IPS-20b (cell line): ENCODE measurements around the gene SPG7.

Source experiments
- H3K27ac ChIP-seq: one replicate; pipeline ENCODE4 v1.5.1; 2013; ENCODE audit warnings: low read length
- H3K27me3 ChIP-seq: 2 replicates; pipeline ENCODE4 v1.6.1; 2013; ENCODE audit warnings: mild to moderate bottlenecking, low read length, inconsistent platforms; ENCODE audit not compliant: insufficient read depth
- H3K36me3 ChIP-seq: 2 replicates; pipeline ENCODE4 v1.6.1; 2013; ENCODE audit warnings: low read depth, mild to moderate bottlenecking, inconsistent platforms, low read length, moderate library complexity; ENCODE audit not compliant: insufficient read depth
- H3K4me1 ChIP-seq: 2 replicates; pipeline ENCODE4 v1.6.1; 2013; ENCODE audit warnings: mild to moderate bottlenecking, control low read depth, inconsistent platforms, low read length, moderate library complexity; ENCODE audit not compliant: insufficient read depth
- H3K4me3 ChIP-seq: 2 replicates; pipeline ENCODE4 v1.5.1; 2013; ENCODE audit warnings: mild to moderate bottlenecking, low read length, inconsistent platforms
- H3K9ac ChIP-seq: 2 replicates; pipeline ENCODE4 v1.6.1; 2013; ENCODE audit warnings: low read depth, mild to moderate bottlenecking, inconsistent platforms, low read length, moderate library complexity
- H3K9me3 ChIP-seq: 2 replicates; pipeline ENCODE4 v1.6.1; 2013; ENCODE audit warnings: mild to moderate bottlenecking, low read depth, low read length, inconsistent platforms; ENCODE audit not compliant: insufficient read depth

SPG7 gene

DNA sequence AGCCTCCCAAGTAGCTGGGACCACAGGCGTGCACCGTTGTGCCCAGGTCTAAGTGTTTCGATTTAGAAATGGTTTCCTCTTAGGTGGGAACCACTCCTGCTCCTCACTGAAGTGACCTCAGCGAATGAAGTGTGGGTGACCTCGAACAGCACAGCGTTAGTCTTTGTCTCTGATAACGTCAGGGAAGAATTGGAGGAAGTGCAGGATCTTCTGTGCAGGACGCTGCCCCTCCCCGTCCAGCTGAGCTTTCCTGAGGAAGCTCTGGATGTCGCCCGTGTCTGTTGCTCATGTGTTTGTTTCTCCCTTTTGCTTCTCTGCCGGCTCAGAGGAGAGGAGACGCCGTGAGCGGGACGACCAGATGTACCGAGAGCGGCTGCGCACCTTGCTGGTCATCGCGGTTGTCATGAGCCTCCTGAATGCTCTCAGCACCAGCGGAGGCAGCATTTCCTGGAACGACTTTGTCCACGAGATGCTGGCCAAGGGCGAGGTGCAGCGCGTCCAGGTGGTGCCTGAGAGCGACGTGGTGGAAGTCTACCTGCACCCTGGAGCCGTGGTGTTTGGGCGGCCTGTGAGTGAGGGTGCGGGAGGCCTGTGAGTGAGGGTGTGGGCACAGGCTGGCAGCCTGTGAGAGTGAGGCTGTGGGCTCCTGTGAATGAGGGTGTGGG lies 15.6 kb downstream of the SPG7 start:
- H3K36me3 ChIP-seq, result peaks cover 86% of the 10 kb centered on the region
- H3K27me3 ChIP-seq, result no peaks in the 10 kb centered on the region
- H3K4me3 ChIP-seq, result no peak overlapping the region
- no peak overlapping the region for H3K27ac ChIP-seq
- no peaks in the 10 kb centered on the region for H3K4me1 ChIP-seq
- no peaks in the 10 kb centered on the region for H3K9me3 ChIP-seq
- no peak overlapping the region for H3K9ac ChIP-seq

DNA sequence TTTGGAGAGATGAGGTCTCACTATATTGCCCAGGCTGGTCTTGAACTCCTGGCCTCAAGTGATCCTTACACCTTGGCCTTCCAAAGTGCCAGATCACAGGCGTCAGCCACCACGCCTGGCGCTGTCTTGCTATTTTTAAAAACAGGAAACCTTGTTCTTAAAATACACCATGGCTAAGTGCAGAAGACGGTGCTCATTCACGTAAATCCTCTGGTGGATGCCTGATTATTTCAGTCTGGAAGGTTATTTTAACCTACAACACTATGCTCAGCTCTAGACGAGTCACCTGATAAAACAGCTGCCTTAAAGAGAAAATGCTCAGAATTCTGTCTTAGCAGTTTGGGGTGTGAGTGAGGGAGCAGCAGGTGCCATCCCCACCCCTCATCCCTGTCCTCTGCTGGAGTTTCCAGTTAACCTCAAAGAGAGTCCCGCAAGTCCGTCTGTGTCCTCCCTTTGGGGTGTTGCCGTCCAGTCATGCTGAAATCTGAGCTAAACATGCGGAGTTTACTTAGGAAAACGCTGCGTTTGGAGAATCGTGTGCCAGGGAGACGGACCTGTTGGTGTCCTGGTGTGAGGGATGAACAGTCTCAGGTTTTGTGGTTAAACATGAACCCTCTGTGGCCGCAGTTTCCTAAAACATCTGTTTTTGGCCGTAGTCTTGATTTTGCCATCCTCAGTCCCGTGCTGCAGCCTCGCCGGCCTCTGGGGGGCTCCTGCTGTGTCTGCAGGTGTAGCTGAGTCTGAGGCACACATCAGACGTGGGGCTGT lies 17.1 kb downstream of the SPG7 start:
- Histone ChIP-seq H3K36me3 (peaks cover 91% of the 10 kb centered on the region), H3K27me3 (no peaks in the 10 kb centered on the region), H3K4me1 (no peaks in the 10 kb centered on the region), H3K27ac (no peak overlapping the region), H3K9me3 (no peaks in the 10 kb centered on the region), H3K4me3 (no peak overlapping the region), H3K9ac (no peak overlapping the region)

DNA sequence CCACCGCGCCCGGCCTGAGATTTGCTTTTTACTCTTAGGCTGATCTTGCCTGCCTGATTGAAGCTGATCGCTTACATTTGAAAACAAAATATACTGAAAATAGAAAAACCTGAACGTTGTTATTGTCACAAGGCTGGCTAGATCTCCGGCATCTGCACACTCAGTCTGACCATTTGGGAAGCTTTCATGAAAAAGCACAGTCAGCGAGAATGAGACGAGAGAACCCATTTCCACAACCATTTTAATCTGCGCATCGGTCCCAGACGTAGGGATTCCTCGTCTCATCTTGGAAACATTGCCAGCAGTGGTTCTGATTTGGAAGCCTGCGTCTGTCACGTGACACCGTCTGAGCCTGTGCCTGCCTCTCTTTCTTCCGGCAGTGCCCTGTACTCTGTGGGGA lies 20.9 kb downstream of the SPG7 start:
- no peak overlapping the region for H3K4me3 ChIP-seq
- no peaks in the 10 kb centered on the region for H3K27me3 ChIP-seq
- no peak overlapping the region for H3K9ac ChIP-seq
- H3K9me3 ChIP-seq, result no peaks in the 10 kb centered on the region
- no peak overlapping the region for H3K27ac ChIP-seq
- no peaks in the 10 kb centered on the region for H3K4me1 ChIP-seq
- H3K36me3 ChIP-seq, result peaks cover 92% of the 10 kb centered on the region

DNA sequence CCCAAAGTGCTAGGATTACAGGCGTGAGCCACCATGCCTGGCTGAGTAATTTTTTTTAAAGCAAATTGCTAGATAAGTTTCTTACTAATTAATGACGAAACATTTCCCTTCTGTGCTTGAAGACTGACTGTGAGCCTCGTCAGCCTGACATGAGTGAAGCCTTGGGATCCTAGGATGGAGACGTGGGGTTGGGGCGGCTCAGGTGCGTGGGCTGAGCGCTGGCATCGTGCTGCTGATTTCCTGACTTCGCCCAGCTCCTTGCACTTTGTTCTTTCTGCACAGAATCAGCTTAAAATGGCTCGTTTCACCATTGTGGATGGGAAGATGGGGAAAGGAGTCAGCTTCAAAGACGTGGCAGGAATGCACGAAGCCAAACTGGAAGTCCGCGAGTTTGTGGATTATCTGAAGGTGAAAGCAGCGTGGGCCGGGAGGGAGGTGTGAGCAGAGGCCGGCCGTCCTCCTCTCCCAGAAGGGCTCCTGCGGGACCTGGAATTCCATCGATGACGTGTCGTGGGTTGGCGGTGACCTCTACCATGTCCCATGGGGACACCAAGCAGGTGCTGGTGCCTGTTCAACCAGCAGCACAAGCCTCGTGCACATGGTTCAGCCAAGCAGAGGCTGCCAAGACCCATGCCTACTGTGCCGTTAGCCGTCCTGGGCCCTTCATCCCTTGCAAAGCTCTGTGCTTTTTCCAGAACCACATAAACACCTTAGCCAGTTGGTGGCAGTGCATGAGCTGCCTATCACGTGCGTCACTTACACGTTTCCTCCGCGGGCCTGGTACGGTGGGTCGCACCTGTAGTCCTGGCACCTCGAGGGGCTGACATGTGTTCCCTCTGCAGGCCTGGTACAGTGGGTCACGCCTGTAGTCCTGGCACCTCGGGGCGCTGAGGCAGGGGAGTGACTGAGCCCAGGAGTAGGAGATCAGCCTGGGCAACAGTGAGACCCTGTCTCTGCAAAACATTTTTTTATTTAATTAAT lies 22.5 kb downstream of the SPG7 start:
- no peaks in the 10 kb centered on the region for H3K27me3 ChIP-seq
- peaks cover 92% of the 10 kb centered on the region for H3K36me3 ChIP-seq
- no peaks in the 10 kb centered on the region for H3K9me3 ChIP-seq
- no peak overlapping the region for H3K4me3 ChIP-seq
- H3K9ac ChIP-seq, result no peak overlapping the region
- no peak overlapping the region for H3K27ac ChIP-seq
- no peaks in the 10 kb centered on the region for H3K4me1 ChIP-seq

DNA sequence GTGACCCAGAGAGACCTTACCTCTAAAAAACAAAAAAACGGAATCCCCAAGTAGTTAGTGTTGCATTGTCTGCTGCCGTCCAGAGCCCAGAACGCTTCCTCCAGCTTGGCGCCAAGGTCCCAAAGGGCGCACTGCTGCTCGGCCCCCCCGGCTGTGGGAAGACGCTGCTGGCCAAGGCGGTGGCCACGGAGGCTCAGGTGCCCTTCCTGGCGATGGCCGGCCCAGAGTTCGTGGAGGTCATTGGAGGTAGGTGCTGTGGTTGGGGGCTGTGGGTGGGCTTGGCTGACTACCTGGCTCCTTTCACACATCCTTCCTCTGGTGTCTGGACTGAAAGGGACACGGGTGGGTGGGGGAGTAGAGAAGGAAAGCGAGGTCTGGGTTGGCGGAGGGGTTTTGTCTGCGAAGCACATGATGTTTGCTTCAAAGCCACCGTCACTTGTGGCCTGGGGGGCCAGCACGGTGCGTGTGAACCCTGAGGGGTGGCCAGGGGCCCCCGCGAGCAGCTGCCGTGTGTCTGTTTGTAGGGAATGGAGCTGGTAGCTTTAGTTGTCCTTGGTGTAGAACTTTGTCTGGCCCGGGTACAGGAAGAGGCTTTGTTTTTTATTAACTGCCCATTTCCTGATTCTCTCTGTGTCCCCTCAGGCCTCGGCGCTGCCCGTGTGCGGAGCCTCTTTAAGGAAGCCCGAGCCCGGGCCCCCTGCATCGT lies 23.8 kb downstream of the SPG7 start:
- H3K27me3 ChIP-seq, result no peaks in the 10 kb centered on the region
- H3K4me1 ChIP-seq, result no peaks in the 10 kb centered on the region
- H3K9ac ChIP-seq, result no peak overlapping the region
- H3K36me3 ChIP-seq, result peaks cover 84% of the 10 kb centered on the region
- no peak overlapping the region for H3K4me3 ChIP-seq
- H3K27ac ChIP-seq, result no peak overlapping the region
- H3K9me3 ChIP-seq, result no peaks in the 10 kb centered on the region

DNA sequence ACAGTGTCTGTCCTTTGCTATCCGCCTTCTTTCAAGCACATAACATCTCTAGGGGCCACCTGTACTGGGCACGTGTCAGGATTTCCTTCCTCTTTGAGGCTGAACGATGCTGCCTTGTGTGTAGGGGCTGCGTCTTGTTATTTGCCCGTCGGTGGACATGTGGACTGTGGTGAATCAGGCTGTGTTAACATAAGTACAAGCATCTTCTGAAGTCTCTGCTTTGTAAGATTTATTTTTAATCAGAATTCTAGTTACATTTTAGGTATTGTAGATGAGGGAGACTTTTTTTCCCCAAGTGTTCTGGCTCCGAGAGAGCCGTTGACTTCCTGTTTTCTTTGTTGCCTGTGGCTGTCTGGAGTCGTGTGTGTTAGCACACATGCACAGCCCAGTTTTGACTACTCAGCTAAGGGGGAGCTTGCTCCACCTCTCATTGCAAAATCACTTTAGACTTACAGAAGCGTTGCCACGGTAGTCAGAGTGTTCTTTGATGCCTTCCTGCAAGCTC lies 26.1 kb downstream of the SPG7 start:
- no peak overlapping the region for H3K4me3 ChIP-seq
- H3K27me3 ChIP-seq, result no peaks in the 10 kb centered on the region
- no peaks in the 10 kb centered on the region for H3K4me1 ChIP-seq
- H3K27ac ChIP-seq, result no peak overlapping the region
- H3K9me3 ChIP-seq, result no peaks in the 10 kb centered on the region
- no peak overlapping the region for H3K9ac ChIP-seq
- peaks cover 85% of the 10 kb centered on the region for H3K36me3 ChIP-seq

DNA sequence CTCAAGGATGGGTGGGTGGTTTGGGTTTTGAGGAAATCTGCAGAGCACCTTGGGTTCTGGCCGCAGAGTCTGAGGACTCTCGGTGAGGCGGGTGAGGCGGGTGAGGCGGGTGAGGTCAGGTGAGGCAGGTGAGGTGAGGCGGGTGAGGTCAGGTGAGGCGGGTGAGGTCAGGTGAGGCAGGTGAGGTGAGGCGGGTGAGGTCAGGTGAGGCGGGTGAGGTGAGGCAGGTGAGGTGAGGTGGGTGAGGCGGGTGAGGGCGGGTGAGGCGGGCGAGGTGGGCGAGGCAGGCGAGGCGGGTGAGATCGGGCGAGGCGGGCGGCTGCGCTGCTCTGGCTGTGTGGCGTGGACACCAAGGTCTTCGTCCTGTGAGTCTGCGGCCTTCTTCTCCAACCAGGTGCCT lies 28.2 kb downstream of the SPG7 start:
- Histone ChIP-seq H3K9ac (no peak overlapping the region), H3K27me3 (no peaks in the 10 kb centered on the region), H3K4me3 (no peak overlapping the region), H3K36me3 (peaks cover 80% of the 10 kb centered on the region), H3K9me3 (no peaks in the 10 kb centered on the region), H3K27ac (no peak overlapping the region), H3K4me1 (no peaks in the 10 kb centered on the region)

DNA sequence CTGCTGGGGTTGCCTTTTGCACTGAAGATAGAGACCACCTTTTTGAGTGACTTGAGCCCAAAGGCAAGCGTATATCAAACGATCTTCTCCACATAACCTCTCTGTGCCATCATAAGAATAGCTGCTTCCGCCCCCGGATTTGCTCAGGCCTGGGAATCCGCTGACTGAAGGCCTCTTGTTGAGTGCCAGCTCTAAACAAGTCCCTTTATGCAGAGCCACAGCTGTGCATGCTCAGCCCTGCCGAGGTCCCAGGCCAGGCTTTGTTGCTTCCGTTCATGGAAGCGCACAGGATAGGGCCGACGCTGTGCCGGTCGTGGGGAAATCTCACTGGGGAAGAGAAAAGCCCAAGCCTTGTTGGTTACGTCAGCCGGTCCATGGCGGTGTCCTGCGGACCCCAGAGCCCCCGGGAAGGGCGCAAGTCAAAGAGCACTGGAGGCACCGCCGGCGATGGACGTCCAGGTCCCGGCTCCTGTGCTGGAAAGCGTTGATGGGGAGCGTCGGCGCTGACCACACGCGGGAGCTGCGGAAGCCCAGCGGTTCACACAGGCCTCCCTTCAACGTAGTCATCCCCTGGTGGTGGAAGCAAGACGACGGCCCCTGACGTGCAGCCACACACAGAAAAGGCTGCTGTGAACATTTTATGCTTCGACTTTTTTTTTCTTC lies 28.8 kb downstream of the SPG7 start:
- H3K27me3 ChIP-seq, result no peaks in the 10 kb centered on the region
- H3K9me3 ChIP-seq, result no peaks in the 10 kb centered on the region
- no peak overlapping the region for H3K4me3 ChIP-seq
- H3K9ac ChIP-seq, result no peak overlapping the region
- H3K4me1 ChIP-seq, result no peaks in the 10 kb centered on the region
- peaks cover 77% of the 10 kb centered on the region for H3K36me3 ChIP-seq
- H3K27ac ChIP-seq, result no peak overlapping the region

DNA sequence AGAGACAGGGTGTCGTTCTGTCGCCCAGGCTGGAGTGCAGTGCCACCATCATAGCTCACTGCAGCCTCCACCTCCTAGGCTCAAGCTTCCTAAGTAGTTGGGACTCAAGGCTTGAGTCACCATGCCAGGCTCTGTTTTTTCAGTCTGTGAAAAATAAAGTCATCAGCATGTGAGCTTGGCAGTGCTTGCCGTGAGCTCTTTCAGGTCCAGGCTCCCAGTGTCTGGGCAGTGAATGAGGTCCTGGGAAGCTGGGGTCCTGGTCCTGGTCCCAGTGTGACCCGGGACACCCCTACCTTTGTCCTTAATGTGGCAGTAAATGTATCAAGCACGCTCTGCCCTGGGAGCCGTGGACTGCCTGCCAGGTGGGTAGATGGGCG lies 29.3 kb downstream of the SPG7 start:
- no peak overlapping the region for H3K4me3 ChIP-seq
- no peak overlapping the region for H3K27ac ChIP-seq
- no peaks in the 10 kb centered on the region for H3K9me3 ChIP-seq
- H3K9ac ChIP-seq, result no peak overlapping the region
- peaks cover 72% of the 10 kb centered on the region for H3K36me3 ChIP-seq
- no peaks in the 10 kb centered on the region for H3K4me1 ChIP-seq
- no peaks in the 10 kb centered on the region for H3K27me3 ChIP-seq

DNA sequence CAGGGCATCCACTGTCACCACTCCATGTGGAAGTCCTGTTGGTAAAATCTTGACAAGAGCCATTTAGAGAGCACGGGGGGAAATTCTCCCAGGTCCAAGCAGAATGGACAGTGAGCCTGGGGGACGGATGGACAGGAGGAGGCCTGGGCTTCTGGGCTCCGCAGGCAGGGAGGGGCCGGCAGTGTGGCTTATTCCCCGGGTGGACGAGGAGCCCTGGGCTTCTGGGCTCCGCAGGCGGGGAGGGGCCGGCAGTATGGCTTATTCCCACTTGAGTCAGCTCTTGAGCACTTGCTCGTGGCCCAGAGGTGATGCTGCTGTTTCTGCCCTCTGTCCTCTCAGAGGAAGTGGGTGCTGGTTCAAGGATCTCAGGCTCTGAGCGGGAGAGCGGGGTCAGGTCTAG lies 30.1 kb downstream of the SPG7 start:
- Histone ChIP-seq H3K4me3 (no peak overlapping the region), H3K36me3 (peaks cover 64% of the 10 kb centered on the region), H3K27me3 (no peaks in the 10 kb centered on the region), H3K9ac (no peak overlapping the region), H3K4me1 (no peaks in the 10 kb centered on the region), H3K27ac (no peak overlapping the region), H3K9me3 (no peaks in the 10 kb centered on the region)

DNA sequence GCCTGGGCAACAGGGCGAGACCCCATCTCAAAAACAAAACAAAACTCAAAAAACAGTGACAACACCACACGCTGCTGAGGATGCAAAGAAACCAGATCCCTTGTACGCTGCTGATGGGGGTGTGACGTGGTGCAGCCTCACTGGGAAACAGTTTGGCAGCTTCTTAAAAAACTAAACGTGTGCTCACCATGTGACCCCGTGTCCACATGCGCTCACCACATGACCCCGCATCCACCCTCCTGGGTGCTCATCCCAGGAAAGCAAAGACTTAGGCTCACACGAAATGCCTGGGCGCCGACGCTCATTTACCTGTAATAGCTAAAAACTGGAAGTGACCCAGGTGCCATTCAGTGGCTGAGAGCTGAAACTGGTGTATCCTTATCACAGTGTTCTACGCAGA lies 32.4 kb downstream of the SPG7 start:
- Histone ChIP-seq H3K27ac (no peak overlapping the region), H3K36me3 (peaks cover 61% of the 10 kb centered on the region)

More for the DNA sequence above, 32.4 kb downstream of the SPG7 start:
- H3K9me3 ChIP-seq, result no peaks in the 10 kb centered on the region
- H3K27me3 ChIP-seq, result no peaks in the 10 kb centered on the region
- no peak overlapping the region for H3K4me3 ChIP-seq
- no peaks in the 10 kb centered on the region for H3K4me1 ChIP-seq
- H3K9ac ChIP-seq, result no peak overlapping the region
